ENCODE results near the gene MIX23. TPM values are rescaled to one million over a fixed set of nuclear protein-coding genes. Genes with fewer than 3 reads are reported as not detected.
A peak's percentile ranks its signal among the peaks of the same experiment; 100 is the strongest.

Gene MIX23
- total RNA-seq = 22.0 TPM
- long read RNA-seq, transcript CCDC58-201 (5 exons, 720 nt) = major isoform, 10 of 15 reads
- long read RNA-seq, partial matches to known transcripts = 0 of 15 reads
- long read RNA-seq, other reads (novel, unspliced or antisense) = 4 of 15 reads

DNA sequence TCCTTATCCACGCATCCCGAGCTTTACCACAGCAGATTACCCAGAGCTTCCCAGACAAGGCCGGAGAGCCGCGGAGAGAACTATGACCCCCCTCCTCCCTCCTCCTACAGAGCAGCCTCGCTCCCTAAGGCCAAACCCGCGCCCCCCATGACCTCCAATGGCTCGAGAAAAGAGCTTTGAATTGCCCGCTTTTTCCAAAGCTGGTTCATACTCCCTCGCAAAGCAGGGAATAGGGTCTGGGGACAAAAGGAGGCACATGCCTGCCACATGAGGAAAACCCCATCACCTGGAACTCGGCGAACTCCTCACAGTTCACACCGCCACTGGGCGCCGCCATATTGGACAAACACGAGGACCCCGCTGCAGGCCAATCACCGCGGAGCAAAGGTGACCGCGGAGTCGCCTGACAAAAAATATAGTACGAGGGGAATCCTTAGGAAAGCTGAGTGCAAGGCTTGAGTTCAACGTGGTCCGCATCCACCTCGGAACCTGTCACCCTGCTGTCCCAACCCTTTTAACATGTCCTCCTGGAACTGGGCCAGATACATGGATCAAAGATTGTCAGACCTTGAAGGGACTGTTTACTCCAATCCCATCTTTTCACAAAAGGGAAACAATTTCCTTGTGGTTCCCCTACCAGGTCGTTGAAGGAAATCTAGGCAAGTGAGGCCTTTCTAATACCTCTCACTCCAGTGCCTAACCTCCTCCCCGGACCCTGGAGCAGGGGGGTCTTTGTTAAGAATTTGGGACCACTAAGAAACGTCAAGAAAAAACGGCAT lies at the start of gene MIX23:
Gene MIX23, minus strand, starts transcription at position 344 of the 779 bp plus-strand sequence. Its CDS starts 7 bp downstream, at position 337.
- DNase-seq (ENCODE audit: low spot score) = peak; percentile 93

DNA sequence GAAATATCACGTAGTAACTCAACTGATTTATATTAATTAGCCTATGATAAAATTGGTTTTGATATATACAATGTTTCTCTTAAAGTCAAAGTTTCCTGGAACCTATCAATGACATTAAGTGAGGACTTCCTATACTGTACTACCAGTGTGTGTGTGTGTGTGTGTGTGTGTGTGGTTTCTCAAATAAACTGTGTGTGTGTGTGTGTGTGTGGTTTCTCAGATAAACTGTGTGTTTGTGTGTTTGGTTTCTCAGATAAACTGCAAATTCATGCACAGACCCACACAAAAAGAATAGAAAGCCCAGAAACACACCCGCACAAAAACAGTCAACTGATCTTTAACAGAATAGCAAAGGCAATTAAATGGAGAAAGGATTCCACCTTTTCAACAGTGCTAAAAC lies 47.3 kb upstream of the MIX23 start:
- no peak for DNase-seq (ENCODE audit: low spot score)

DNA sequence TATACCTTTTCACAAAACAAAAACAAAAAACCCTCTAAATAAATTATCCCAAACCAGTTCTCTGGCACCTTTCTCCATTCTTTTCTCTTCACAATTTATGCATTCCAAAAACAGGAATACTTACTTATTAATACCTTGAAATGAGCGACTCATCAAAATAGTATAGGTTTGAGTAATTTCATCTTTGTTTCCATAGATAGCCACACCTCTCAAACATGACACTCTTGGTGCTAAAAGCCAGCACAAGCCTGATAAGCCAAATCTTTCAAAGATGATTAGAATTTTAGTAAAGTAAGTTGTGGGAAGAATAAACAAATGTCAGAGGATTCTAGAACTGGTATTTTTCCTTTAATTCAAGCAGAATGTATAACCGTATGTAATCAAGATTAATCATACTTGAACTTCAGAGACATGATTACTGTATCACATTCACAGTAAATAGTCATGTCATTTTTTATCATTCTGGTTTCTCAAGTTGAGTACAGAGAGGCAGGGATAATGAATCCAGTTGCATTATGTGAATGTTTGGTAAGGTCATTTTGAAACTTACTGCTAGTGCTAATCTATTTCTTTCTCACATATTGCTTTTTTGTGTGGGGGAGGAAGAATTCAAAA lies 44.9 kb upstream of the MIX23 start:
- DNase-seq (ENCODE audit: low spot score) = no peak

DNA sequence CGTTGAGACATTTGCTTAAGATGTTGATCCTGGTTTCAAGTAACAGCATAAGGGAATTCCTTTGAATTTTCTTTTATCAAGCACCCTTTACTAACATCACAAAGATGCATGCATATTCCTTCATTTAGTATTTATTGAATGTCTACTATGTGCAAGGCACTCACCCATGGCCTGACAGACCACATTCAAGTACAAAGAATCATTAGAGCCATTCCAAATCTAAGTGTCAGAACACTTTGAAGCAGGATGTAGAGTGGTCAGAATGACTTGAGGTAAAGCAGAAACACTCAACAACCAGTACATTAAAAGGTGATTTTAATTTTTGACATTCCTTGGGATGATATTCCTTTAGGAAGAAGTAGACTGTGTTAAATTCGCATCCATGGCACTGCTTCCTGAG lies 38.8 kb upstream of the MIX23 start:
- no peak for DNase-seq (ENCODE audit: low spot score)

GRCh38 chr3:122421101-122421500 lies 38.1 kb upstream of the MIX23 start:
- DNase-seq (ENCODE audit: low spot score) = no peak

- no peak for DNase-seq (ENCODE audit: low spot score)
Observed at GRCh38 chr3:122416966-122417365, 33.9 kb upstream of the MIX23 start.

GRCh38 chr3:122415762-122416654 lies 33.0 kb upstream of the MIX23 start, which contains the start of gene WDR5B:
WDR5B (minus strand) TSS chr3:122416062; CDS start chr3:122415528, 534 bp downstream.
- DNase-seq (ENCODE audit: low spot score) = peak; percentile 99

DNA sequence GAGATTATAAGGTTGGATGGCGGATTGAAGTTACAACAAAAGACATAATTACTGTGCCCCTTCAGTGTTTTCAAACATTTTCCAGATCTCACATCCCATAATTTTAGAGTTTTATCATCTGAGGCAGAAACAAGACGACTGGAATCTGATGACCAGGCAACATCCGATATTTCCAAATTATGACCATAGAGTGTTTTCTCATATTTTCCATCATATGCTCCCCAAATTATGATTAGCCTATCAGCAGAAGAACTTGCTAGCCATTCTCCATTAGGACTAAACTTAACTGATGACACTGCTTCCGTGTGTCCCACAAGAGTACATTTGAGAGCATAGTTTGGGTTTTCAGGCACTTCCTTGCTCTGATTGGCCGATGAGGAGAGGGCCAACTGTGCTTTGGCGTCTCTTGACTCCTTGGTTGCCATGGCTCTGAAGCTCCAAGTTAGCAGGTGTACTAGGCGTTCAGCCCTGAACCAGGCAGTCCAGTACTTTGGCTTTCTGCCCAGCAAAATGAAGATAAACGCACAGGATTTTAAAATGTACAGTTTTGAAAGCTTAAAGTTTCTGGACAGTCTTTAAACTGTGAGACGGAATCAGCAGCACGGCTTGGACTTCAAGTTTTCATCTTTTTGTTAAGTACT lies 32.2 kb upstream of the MIX23 start:
- no peak for DNase-seq (ENCODE audit: low spot score)

GRCh38 chr3:122414391-122414790 lies 31.4 kb upstream of the MIX23 start:
- DNase-seq (ENCODE audit: low spot score) = no peak

- DNase-seq (ENCODE audit: low spot score) = no peak
Observed at GRCh38 chr3:122410639-122411038, 27.6 kb upstream of the MIX23 start.

GRCh38 chr3:122410111-122410510 lies 27.1 kb upstream of the MIX23 start:
- DNase-seq (ENCODE audit: low spot score) = no peak

DNA sequence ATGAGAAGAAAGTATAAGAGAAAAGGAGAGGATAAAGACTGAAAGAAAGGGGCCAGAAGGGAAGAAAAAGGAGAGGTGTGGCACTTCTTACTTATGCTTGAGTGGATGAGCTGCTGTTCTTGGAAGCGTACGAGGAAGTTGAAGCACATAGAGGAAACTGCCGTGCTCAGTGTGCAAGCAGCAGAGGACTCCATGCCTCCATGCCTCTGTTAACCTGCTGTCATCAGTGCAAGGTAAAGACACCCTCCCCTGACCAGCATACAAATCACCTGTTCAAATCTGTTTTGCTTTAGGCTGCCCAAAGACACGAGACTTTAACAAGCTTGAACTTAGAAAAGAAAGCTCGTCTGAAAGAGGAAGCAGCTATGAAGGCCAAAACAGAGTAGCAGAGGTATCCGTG lies 26.4 kb upstream of the MIX23 start:
- no peak for DNase-seq (ENCODE audit: low spot score)

GRCh38 chr3:122407946-122408345 lies 24.9 kb upstream of the MIX23 start:
- DNase-seq (ENCODE audit: low spot score) = no peak

- DNase-seq (ENCODE audit: low spot score) = no peak
Observed at GRCh38 chr3:122406198-122406597, 23.2 kb upstream of the MIX23 start.

DNA sequence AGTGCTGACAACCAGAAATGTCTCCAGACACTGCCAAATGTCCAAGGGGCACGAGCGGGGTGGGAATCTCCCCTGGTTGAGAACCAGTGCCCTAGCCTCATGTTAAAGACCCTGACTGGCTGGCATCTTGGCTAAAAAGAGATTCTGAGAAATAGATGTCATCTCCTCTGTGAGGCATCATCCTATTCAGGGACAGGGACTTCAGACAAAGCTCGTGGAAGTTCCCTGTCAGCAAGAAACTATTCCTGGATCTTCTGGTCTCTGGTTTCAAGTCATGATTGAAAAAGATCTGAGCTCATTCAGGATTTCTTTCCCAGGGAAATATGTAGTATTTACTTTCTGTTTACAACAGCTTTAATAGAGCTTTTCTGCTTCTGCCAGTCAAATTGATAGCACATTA lies 22.0 kb upstream of the MIX23 start:
- no peak for DNase-seq (ENCODE audit: low spot score)

DNA sequence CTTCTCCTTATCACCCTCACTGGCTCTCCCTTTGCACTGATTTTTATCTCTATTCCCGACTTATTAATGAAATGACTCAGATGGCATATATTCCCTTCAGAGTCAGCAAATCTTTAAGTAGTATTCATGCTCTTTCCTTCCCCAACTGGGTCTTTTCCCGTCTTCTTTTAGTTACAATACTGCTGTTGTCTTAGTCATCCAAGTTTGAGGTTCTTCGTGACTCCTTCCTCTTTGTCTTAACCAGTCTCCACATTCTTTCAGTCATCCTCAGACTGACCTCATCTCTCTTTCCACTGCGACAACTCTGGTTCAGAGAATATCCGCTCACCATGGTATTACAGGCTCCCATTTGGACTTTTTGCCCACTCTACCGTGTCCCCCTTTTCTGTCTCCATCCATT lies 20.5 kb upstream of the MIX23 start:
- DNase-seq (ENCODE audit: low spot score) = no peak

DNA sequence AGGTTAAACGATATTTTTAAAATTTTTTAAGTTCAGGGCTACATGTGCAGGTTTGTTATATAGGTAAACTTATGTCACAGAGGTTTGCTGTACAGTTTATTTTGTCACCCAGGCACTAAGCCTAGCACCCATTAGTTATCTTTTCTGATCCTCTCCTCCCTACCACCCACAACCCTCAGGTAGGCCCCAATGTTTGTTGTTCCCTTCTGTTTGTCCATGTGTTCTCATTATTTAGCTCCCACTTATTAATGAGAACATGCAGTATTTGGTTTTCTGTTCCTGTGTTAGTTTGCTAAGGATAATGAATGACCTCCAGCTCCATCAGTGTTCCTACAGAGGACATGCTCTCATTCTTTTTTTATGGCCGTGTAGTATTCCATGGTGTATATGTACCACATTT lies 15.9 kb upstream of the MIX23 start:
- no peak for DNase-seq (ENCODE audit: low spot score)

DNA sequence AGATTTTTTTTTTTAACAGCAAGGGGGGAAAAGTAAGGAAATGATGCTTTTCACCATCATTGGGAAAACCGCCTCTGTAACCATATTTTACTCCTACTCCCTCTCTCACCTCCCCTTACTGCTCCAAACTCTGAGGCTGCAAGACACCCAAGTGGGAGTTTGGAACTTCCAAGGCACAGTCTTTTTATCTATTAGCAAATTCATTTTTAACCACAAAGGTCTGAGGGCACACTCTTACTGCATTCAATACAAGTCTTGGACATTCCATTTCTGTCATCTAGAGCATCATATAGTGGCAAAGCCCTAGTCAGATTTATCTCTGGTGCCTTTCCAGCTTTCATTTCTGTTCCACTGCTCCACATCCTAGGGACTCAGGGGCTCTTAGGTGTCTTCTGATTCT lies 14.2 kb upstream of the MIX23 start:
- DNase-seq (ENCODE audit: low spot score) = no peak

DNA sequence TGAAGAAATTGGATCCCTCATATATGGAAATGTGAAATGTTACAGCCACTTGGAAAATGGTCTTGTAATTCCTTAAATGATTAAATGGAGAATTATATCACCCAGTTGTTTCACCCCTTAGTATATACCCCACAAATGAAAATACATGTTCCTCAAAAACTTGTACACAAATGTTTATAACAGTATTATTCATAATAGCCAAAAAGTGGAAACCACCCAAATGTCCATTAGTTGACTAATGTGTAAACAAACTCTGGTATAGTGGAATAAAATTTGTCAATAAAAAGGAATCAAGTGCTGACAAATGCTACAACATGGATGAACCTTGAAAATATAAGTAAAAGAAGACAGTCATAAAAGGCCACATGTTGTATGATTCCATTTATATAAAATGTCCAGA lies 13.5 kb upstream of the MIX23 start:
- no peak for DNase-seq (ENCODE audit: low spot score)

DNA sequence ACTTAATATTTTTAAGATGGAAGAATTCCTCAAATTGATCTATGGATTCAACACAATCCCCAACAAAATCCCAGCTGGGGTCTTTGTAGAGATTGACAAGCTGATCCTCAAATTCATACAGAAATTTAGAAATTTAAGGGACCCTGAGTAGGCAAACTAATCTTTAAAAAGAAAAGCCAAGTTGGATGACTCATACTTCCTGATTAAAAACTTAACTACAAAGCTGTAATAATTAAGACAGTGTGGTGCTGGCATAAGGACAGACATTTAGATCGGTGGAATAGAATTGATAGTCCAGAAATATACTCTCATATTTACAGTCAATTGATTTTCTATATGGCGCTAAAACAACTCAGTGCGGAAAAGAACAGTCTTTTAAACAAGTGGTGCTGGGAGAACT lies 12.6 kb upstream of the MIX23 start:
- no peak for DNase-seq (ENCODE audit: low spot score)

- DNase-seq (ENCODE audit: low spot score) = no peak
Observed at GRCh38 chr3:122394173-122394572, 11.1 kb upstream of the MIX23 start.
